BLaER1 treated with 17β-estradiol and CSF1 and Interleukin-3, amounts not matched to agents 10 nM and 100 nM (cell line): ENCODE results near the gene SOST.

ENCODE experiments used
- H3K27ac ChIP-seq, 11 experiments: shearing (Covaris generic); formaldehyde crosslinking; 2 replicates each; pipeline ENCODE4 v1.8.1; 2022
- H3K27me3 ChIP-seq, 11 experiments: shearing (Covaris generic); formaldehyde crosslinking; 2 replicates each; pipeline ENCODE4 v1.8.1; 2022
- H3K36me3 ChIP-seq, 11 experiments: shearing (Covaris generic); formaldehyde crosslinking; 2 replicates each; pipeline ENCODE4 v1.8.1; 2022
- H3K4me1 ChIP-seq, 10 experiments: shearing (Covaris generic); formaldehyde crosslinking; 2 replicates each; pipeline ENCODE4 v1.8.1; 2022
- H3K4me2 ChIP-seq, 11 experiments: shearing (Covaris generic); formaldehyde crosslinking; 2 replicates each; pipeline ENCODE4 v1.8.1; 2022
- H3K4me3 ChIP-seq, 10 experiments: shearing (Covaris generic); formaldehyde crosslinking; 2 replicates each; pipeline ENCODE4 v1.8.1; 2022
- H3K9ac ChIP-seq, 11 experiments: shearing (Covaris generic); formaldehyde crosslinking; 2 replicates each; pipeline ENCODE4 v1.8.1; 2022
- H3K9me3 ChIP-seq, 11 experiments: shearing (Covaris generic); formaldehyde crosslinking; replicated peaks in 1 of 11; 2 replicates each; pipeline ENCODE4 v1.8.1; 2022
- H4K20me1 ChIP-seq, 11 experiments: shearing (Covaris generic); formaldehyde crosslinking; 2 replicates each; pipeline ENCODE4 v1.8.1; 2022
- Cebpa-rat ChIP-seq, 11 experiments: shearing (Covaris generic); IDR thresholded peaks; 2 replicates each; pipeline ENCODE4 v1.8.1; 2022

SOST gene

DNA sequence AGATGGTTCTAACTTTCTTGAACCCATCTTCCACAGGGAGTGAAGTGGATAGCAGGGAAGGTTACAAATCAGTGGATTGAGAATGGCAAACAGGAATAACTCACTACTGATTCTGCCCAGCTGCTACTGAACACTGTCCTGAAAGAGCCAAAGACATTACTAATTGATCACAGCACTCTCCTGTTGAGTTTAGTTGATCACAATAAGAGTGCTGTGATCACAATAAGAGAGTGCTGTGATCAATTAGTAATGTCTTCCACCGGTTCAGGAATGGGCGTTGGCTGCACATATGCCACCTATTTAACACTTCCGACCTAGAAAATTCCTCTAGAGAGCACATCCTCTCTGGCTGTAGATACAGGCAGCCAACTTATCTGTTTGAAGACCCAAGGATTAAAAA, 33.0 kb upstream of the SOST start:
- Histone ChIP-seq H3K9me3 (peaks cover 0 to 11% (median 0%) of the 10 kb centered on the region in 11 experiments; a peak in 5 of 22 replicates), H3K9ac (no peak overlapping the region), H3K27ac (no peak overlapping the region), H3K4me2 (no peak overlapping the region), H3K36me3 (no peaks in the 10 kb centered on the region), H4K20me1 (no peaks in the 10 kb centered on the region), H3K27me3 (no peaks in the 10 kb centered on the region), H3K4me1 (peaks cover 0 to 4% (median 0%) of the 10 kb centered on the region in 10 experiments; a peak in 1 of 20 replicates), H3K4me3 (no peak overlapping the region)
- no peak for TF ChIP-seq Cebpa-rat (IDR thresholded peaks at IDR 0.05)

DNA sequence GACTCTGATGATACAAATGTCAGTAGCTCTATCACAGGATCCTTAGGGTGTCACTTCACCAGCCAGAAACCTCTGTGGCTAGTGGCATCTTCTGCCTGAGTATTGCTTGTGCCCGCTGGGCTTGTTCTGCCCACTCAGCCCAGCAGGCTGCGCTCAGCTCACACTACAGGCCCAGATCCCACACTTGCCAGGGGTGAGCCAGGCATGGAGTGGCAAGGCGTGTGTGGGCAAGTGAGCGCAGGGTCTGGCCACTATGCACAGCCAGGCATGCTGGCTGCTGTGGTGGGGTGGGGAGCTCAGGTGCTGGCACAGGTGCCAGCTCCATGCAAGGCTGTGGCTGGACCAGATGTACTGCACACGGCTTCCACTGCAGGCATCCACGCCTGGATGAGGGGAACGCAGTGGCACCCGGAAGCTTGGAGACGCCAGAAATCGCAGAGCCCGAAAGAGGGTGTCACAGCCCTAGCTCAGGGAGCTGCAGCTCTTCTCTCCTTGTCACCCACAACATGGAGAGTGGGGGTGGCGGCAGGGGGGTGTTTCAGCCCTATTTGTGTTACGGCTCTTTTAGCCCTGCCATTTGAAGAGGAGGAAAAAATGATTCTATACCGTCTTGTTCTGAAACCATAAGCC, 31.8 kb upstream of the SOST start:
- no peaks in the 10 kb centered on the region for H3K27me3 ChIP-seq
- H4K20me1 ChIP-seq = no peaks in the 10 kb centered on the region
- no peaks in the 10 kb centered on the region for H3K36me3 ChIP-seq
- H3K9me3 ChIP-seq = peaks cover 0 to 11% (median 0%) of the 10 kb centered on the region in 11 experiments; a peak in 5 of 22 replicates
- H3K4me3 ChIP-seq = no peak overlapping the region
- no peak overlapping the region for H3K4me2 ChIP-seq
- no peak overlapping the region for H3K27ac ChIP-seq
- peaks cover 0 to 6% (median 0%) of the 10 kb centered on the region in 10 experiments; a peak in 2 of 20 replicates for H3K4me1 ChIP-seq
- H3K9ac ChIP-seq = no peak overlapping the region
- no peak for TF ChIP-seq Cebpa-rat (IDR thresholded peaks at IDR 0.05)

- Histone ChIP-seq H4K20me1 (no peaks in the 10 kb centered on the region), H3K27ac (no peak overlapping the region), H3K4me3 (no peak overlapping the region), H3K36me3 (no peaks in the 10 kb centered on the region), H3K9me3 (peaks cover 0 to 11% (median 0%) of the 10 kb centered on the region in 11 experiments; a peak in 5 of 22 replicates), H3K27me3 (no peaks in the 10 kb centered on the region), H3K9ac (no peak overlapping the region), H3K4me1 (peaks cover 0 to 11% (median 2%) of the 10 kb centered on the region in 10 experiments; a peak in 8 of 20 replicates), H3K4me2 (no peak overlapping the region)
- TF ChIP-seq Cebpa-rat (IDR thresholded peaks at IDR 0.05) = no peak
Observed at GRCh38 chr17:43789482-43789881, 30.9 kb upstream of the SOST start.

- no peak overlapping the region for H3K4me2 ChIP-seq
- no peaks in the 10 kb centered on the region for H3K27me3 ChIP-seq
- H3K4me3 ChIP-seq = no peak overlapping the region
- H3K9ac ChIP-seq = no peak overlapping the region
- no peaks in the 10 kb centered on the region for H3K36me3 ChIP-seq
- peaks cover 0 to 21% (median 6%) of the 10 kb centered on the region in 10 experiments; a peak in 10 of 20 replicates for H3K4me1 ChIP-seq
- no peaks in the 10 kb centered on the region for H4K20me1 ChIP-seq
- peaks cover 0 to 11% (median 0%) of the 10 kb centered on the region in 11 experiments; a peak in 5 of 22 replicates for H3K9me3 ChIP-seq
- no peak for TF ChIP-seq Cebpa-rat (IDR thresholded peaks at IDR 0.05)
- H3K27ac ChIP-seq = no peak overlapping the region
Observed at GRCh38 chr17:43788540-43788939, 29.9 kb upstream of the SOST start.

DNA sequence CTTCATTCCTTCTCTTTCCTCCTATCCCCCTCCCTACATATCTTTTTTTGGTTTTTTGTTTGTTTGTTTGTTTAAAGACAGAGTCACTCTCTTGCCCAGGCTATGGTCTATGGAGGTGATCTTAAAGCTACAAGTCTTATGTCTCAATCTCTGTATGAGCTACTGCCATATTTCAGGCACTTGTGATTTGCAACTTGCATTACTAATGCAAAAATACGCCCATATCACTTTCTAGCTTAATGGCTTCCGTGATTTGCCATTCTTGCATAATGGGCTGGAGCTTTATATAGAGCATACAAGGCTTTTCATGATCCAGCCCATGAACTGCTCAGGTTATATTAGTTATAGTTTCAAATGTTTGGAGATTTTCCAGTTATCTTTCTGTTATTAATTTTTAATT, 29.1 kb upstream of the SOST start:
- no peaks in the 10 kb centered on the region for H4K20me1 ChIP-seq
- 0 out of 22 replicates have a peak, but pooled peaks cover 0 to 3% (median 0%) of the 10 kb centered on the region in 11 experiments for H3K27me3 ChIP-seq
- TF ChIP-seq Cebpa-rat (IDR thresholded peaks at IDR 0.05) = no peak
- H3K4me1 ChIP-seq = peaks cover 0 to 29% (median 13%) of the 10 kb centered on the region in 10 experiments; a peak in 14 of 20 replicates
- H3K36me3 ChIP-seq = no peaks in the 10 kb centered on the region
- H3K4me3 ChIP-seq = no peak overlapping the region
- no peak overlapping the region for H3K4me2 ChIP-seq
- peaks cover 0 to 7% (median 0%) of the 10 kb centered on the region in 11 experiments; a peak in 5 of 22 replicates for H3K9me3 ChIP-seq
- H3K9ac ChIP-seq = no peak overlapping the region
- H3K27ac ChIP-seq = no peak overlapping the region

- Histone ChIP-seq H3K4me2 (peak overlapping the region in 4 of 11 experiments; percentile 90 to 98 (median 92); a peak in 7 of 22 replicates), H3K27me3 (peaks cover 0 to 19% (median 3%) of the 10 kb centered on the region in 11 experiments; a peak in 10 of 22 replicates), H3K9me3 (peaks cover 0 to 5% (median 0%) of the 10 kb centered on the region in 11 experiments; a peak in 2 of 22 replicates), H3K9ac (no peak overlapping the region), H3K4me1 (peaks cover 2 to 60% (median 36%) of the 10 kb centered on the region in 10 experiments), H4K20me1 (no peaks in the 10 kb centered on the region), H3K36me3 (no peaks in the 10 kb centered on the region), H3K27ac (no peak overlapping the region), H3K4me3 (no peak overlapping the region)
- no peak for TF ChIP-seq Cebpa-rat (IDR thresholded peaks at IDR 0.05)
Observed at GRCh38 chr17:43784628-43785101, 26.1 kb upstream of the SOST start.

DNA sequence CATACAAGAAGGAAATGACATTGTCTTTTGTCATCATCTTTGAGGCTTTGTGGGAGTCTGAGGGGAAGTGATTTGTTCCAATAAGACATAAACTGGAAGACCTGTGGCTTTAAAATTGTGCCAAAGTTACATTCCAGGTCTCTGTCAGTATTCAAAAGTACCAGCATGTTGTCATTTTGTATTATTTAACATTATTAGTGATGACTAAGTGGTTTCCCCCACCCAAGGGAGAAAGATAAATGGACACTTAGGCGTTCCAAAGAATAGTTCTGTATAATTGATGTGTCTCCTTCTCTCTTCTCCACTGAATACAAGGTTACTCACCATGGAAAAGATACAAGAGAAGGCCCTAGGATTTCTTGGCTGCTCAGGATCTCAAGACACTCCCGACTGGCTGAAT, 25.5 kb upstream of the SOST start:
- Histone ChIP-seq H3K9ac (no peak overlapping the region), H3K9me3 (no peaks in the 10 kb centered on the region), H3K4me1 (peaks cover 8 to 65% (median 42%) of the 10 kb centered on the region in 10 experiments), H4K20me1 (no peaks in the 10 kb centered on the region), H3K27me3 (peaks cover 0 to 25% (median 5%) of the 10 kb centered on the region in 11 experiments; a peak in 11 of 22 replicates), H3K27ac (no peak overlapping the region), H3K4me3 (no peak overlapping the region), H3K4me2 (peak overlapping the region in 6 of 11 experiments; percentile 55 to 98 (median 92); a peak in 10 of 22 replicates), H3K36me3 (no peaks in the 10 kb centered on the region)
- TF ChIP-seq Cebpa-rat (IDR thresholded peaks at IDR 0.05) = no peak

DNA sequence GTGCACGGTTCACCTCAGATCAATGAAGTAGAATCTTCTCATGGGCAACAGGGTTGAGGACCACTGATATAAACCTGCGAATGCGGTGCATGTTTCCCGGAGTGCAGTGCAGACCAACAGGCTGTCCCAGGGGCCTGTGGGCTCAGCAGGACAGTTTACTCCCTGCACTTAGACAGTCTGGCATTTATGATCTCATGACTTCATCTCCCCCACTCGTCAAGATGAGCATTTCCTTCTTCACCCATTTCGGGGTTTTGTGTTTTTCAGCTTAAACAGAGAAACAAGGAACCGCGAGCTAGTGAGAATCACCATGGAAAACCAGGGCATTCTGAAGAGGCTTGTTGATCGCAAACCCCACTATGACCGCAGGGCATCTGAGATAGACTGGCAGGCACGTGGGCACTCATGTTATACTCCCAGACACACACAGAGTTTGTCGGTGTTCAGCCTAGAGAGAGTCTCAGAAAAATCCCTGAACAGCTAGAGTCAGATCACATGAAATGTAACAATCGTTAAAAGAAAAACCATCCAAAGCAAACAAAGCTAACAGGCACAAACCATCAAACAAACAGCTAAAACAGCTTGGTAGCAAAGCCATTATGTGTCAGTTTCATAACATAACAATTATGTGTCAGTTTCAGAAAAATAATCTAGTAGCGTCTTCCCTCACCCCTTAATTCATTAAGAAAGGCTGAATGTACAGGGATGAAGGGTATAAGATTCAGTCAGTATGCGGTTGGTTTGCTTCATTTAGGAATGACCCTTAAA, 24.5 kb upstream of the SOST start:
- Histone ChIP-seq H3K4me3 (no peak overlapping the region), H3K9ac (peak overlapping the region in 1 of 11 experiments; percentile 15; a peak in 1 of 22 replicates), H3K9me3 (no peaks in the 10 kb centered on the region), H3K4me2 (peak overlapping the region in 8 of 11 experiments; percentile 2 to 98 (median 90); a peak in 14 of 22 replicates), H3K36me3 (no peaks in the 10 kb centered on the region), H4K20me1 (no peaks in the 10 kb centered on the region), H3K27me3 (peaks cover 0 to 26% (median 5%) of the 10 kb centered on the region in 11 experiments; a peak in 11 of 22 replicates), H3K4me1 (peaks cover 8 to 68% (median 44%) of the 10 kb centered on the region in 10 experiments), H3K27ac (peak overlapping the region in 4 of 11 experiments; percentile 8 to 40 (median 20); a peak in 5 of 22 replicates)
- TF ChIP-seq Cebpa-rat (IDR thresholded peaks at IDR 0.05) = no peak
